C4-2B (cell line): ENCODE results near the gene ATP11C.

Source experiments
- H3K27ac ChIP-seq: fragments of 450-650 bp; 2 replicates; pipeline ENCODE4 v1.5.1; 2017
- CTCF ChIP-seq: fragments of 450-650 bp; conservative IDR thresholded peaks from 2 replicates; pipeline ENCODE4 v1.5.1; 2017; ENCODE audit warnings: mild to moderate bottlenecking
- ZFX ChIP-seq: fragments of 450-650 bp; IDR thresholded peaks from 2 replicates; pipeline ENCODE4 v1.6.1; 2017

Gene ATP11C

GRCh38 chrX:139751053-139751452, 181.8 kb downstream of the ATP11C start:
- no peak overlapping the region for H3K27ac ChIP-seq

GRCh38 chrX:139750390-139750789, 182.5 kb downstream of the ATP11C start:
- H3K27ac ChIP-seq, result no peak overlapping the region
- no peak for TF ChIP-seq CTCF
- TF ChIP-seq ZFX, result no peak

More at GRCh38 chrX:139751053-139751452, 181.8 kb downstream of the ATP11C start:
- TF ChIP-seq CTCF (no peak), ZFX (no peak)

- H3K27ac ChIP-seq, result no peak overlapping the region
- TF ChIP-seq CTCF (no peak), ZFX (no peak)
These were observed 193.7 kb downstream of the ATP11C start for GRCh38 chrX:139739138-139739537.

- no peak overlapping the region for H3K27ac ChIP-seq
- no peak for TF ChIP-seq ZFX
- TF ChIP-seq CTCF, result no peak
These were observed 194.3 kb downstream of the ATP11C start for GRCh38 chrX:139738581-139738980.

- TF ChIP-seq CTCF (no peak), ZFX (no peak)
- no peak overlapping the region for H3K27ac ChIP-seq
These were observed 196.7 kb downstream of the ATP11C start for GRCh38 chrX:139736151-139736550.

GRCh38 chrX:139734996-139735395, 197.9 kb downstream of the ATP11C start:
- no peak overlapping the region for H3K27ac ChIP-seq
- no peak for TF ChIP-seq ZFX
- no peak for TF ChIP-seq CTCF

- TF ChIP-seq CTCF, result no peak
- no peak for TF ChIP-seq ZFX
- H3K27ac ChIP-seq, result no peak overlapping the region
These were observed 207.1 kb downstream of the ATP11C start for GRCh38 chrX:139725720-139726119.

GRCh38 chrX:139724626-139725025, 208.2 kb downstream of the ATP11C start:
- no peak overlapping the region for H3K27ac ChIP-seq
- no peak for TF ChIP-seq ZFX
- TF ChIP-seq CTCF, result no peak
